ENCODE measurements around the gene AOPEP. TPM values are rescaled to one million over a fixed set of nuclear protein-coding genes. Genes with fewer than 3 reads are reported as not detected.

Gene AOPEP
- total RNA-seq, 5 donors from 2014 or later (not counting 1 experiment from before 2014, with no cell fraction given), result 10.4 to 14.8 (median 11.3) TPM

- Histone ChIP-seq H3K4me1 (ENCODE audit: control insufficient read depth in 1 of 2, extremely low read depth in 1 of 2, insufficient read depth in 2 of 2, low read length in 2 of 2) (peaks cover 25 to 29% of the 10 kb centered on the region in 2 experiments), H3K9me3 (no peaks in the 10 kb centered on the region), H3K27ac (ENCODE audit: low read length) (no peak overlapping the region), H3K27me3 (replicated peaks in 1 of 2; ENCODE audit: control insufficient read depth in 2 of 2, extremely low read depth in 1 of 2, insufficient read depth in 2 of 2, low read length in 1 of 2) (no peaks in the 10 kb centered on the region), H3K4me3 (ENCODE audit: control insufficient read depth in 1 of 2, extremely low read depth in 1 of 2, low read length in 1 of 2) (no peak overlapping the region), H3K36me3 (ENCODE audit: control insufficient read depth in 2 of 2, extremely low read depth in 1 of 2, insufficient read depth in 1 of 2, low read length in 1 of 2) (no peaks in the 10 kb centered on the region)
- WGBS (ENCODE audit: insufficient coverage), result 96% methylated on average over 3 of the region's 4 CpGs
- ATAC-seq (replicated peaks in 1 of 4) (no peak), DNase-seq (no peak)
- Mint-ChIP-seq H3K27ac (no peak overlapping the region), H3K4me1 (peaks cover 34 to 37% (median 37%) of the 10 kb centered on the region in 3 donors), H3K9me3 (no peaks in the 10 kb centered on the region), H3K27me3 (no peaks in the 10 kb centered on the region), H3K36me3 (peaks cover 12% of the 10 kb centered on the region), H3K4me3 (peak overlapping the region in 1 of 3 donors; percentile 53)
- POLR2A ChIA-PET, result no interaction called here
- CTCF ChIA-PET, result no interaction called here
Observed at GRCh38 chr9:94950040-94950578, 223.6 kb downstream of the AOPEP start.

- ChIA-PET CTCF (interaction anchor here in 1 of 2 donors (0.5 kb wide), 1 partner anchor 66 kb away, joined by 4 read pairs; no protein-coding TSS in a partner anchor), POLR2A (no interaction called here)
- Histone ChIP-seq H3K4me1 (ENCODE audit: control insufficient read depth in 1 of 2, extremely low read depth in 1 of 2, insufficient read depth in 2 of 2, low read length in 2 of 2) (peaks cover 25 to 29% of the 10 kb centered on the region in 2 experiments), H3K4me3 (ENCODE audit: control insufficient read depth in 1 of 2, extremely low read depth in 1 of 2, low read length in 1 of 2) (no peak overlapping the region), H3K9me3 (no peaks in the 10 kb centered on the region), H3K27me3 (replicated peaks in 1 of 2; ENCODE audit: control insufficient read depth in 2 of 2, extremely low read depth in 1 of 2, insufficient read depth in 2 of 2, low read length in 1 of 2) (no peaks in the 10 kb centered on the region), H3K27ac (ENCODE audit: low read length) (no peak overlapping the region), H3K36me3 (ENCODE audit: control insufficient read depth in 2 of 2, extremely low read depth in 1 of 2, insufficient read depth in 1 of 2, low read length in 1 of 2) (peaks cover 2 to 3% of the 10 kb centered on the region in 2 donors)
- Mint-ChIP-seq H3K9me3 (no peaks in the 10 kb centered on the region), H3K27me3 (no peaks in the 10 kb centered on the region), H3K4me3 (peak overlapping the region in 1 of 3 donors; percentile 53), H3K27ac (peak overlapping the region in 1 of 2 donors; percentile 50), H3K36me3 (peaks cover 18% of the 10 kb centered on the region), H3K4me1 (peaks cover 34 to 37% (median 37%) of the 10 kb centered on the region in 3 donors)
- ATAC-seq (replicated peaks in 1 of 4) (no peak), DNase-seq (no peak)
- WGBS (ENCODE audit: insufficient coverage), result 100% methylated on average over 3 of the region's 7 CpGs
Observed at GRCh38 chr9:94950579-94951323, 224.3 kb downstream of the AOPEP start.

- no peaks in the 10 kb centered on the region for H3K27me3 Mint-ChIP-seq
- H3K27ac Mint-ChIP-seq, result peak overlapping the region; percentile 16 to 50
- peaks cover 26% of the 10 kb centered on the region for H3K36me3 Mint-ChIP-seq
- Histone ChIP-seq H3K36me3 (ENCODE audit: control insufficient read depth in 2 of 2, extremely low read depth in 1 of 2, insufficient read depth in 1 of 2, low read length in 1 of 2) (peaks cover 2 to 6% of the 10 kb centered on the region in 2 donors), H3K9me3 (no peaks in the 10 kb centered on the region), H3K4me1 (ENCODE audit: control insufficient read depth in 1 of 2, extremely low read depth in 1 of 2, insufficient read depth in 2 of 2, low read length in 2 of 2) (peaks cover 25 to 29% of the 10 kb centered on the region in 2 experiments), H3K27me3 (replicated peaks in 1 of 2; ENCODE audit: control insufficient read depth in 2 of 2, extremely low read depth in 1 of 2, insufficient read depth in 2 of 2, low read length in 1 of 2) (no peaks in the 10 kb centered on the region), H3K4me3 (ENCODE audit: control insufficient read depth in 1 of 2, extremely low read depth in 1 of 2, low read length in 1 of 2) (peak overlapping the region in 1 of 2 donors; percentile 18), H3K27ac (ENCODE audit: low read length) (no peak overlapping the region)
- H3K4me1 Mint-ChIP-seq, result peaks cover 34 to 37% (median 37%) of the 10 kb centered on the region in 3 donors
- ATAC-seq (replicated peaks in 1 of 4) (peak in 2 of 4 experiments; percentile 30 to 31), DNase-seq (peak in 1 of 35 experiments; percentile 3)
- WGBS (ENCODE audit: insufficient coverage), result 88% methylated on average over 1 of the region's 5 CpGs
- H3K4me3 Mint-ChIP-seq, result peak overlapping the region in 1 of 3 donors; percentile 53
- ChIA-PET CTCF (interaction anchor here in 1 of 2 donors (0.5 kb wide), 1 partner anchor 65 kb away, joined by 4 read pairs; no protein-coding TSS in a partner anchor), POLR2A (no interaction called here)
- no peaks in the 10 kb centered on the region for H3K9me3 Mint-ChIP-seq
Observed at GRCh38 chr9:94951324-94952135, 225.0 kb downstream of the AOPEP start.

- peak in 11 of 35 experiments; percentile 3 to 50 (median 9) for DNase-seq
- H3K9me3 Mint-ChIP-seq, result no peaks in the 10 kb centered on the region
- no peak overlapping the region for H3K4me3 ChIP-seq (ENCODE audit: control insufficient read depth in 1 of 2, extremely low read depth in 1 of 2, low read length in 1 of 2)
Observed at GRCh38 chr9:94952565-94953373, 226.3 kb downstream of the AOPEP start.

GRCh38 chr9:94956731-94957130 is 230.2 kb downstream of the AOPEP start:
- no peaks in the 10 kb centered on the region for H3K9me3 ChIP-seq
- H3K9me3 Mint-ChIP-seq, result no peaks in the 10 kb centered on the region
- DNase-seq (no peak), ATAC-seq (replicated peaks in 1 of 4) (no peak)
- no peak overlapping the region for H3K4me3 Mint-ChIP-seq
- H3K36me3 ChIP-seq (ENCODE audit: control insufficient read depth in 2 of 2, extremely low read depth in 1 of 2, insufficient read depth in 1 of 2, low read length in 1 of 2), result peaks cover 2 to 8% of the 10 kb centered on the region in 2 donors
- peaks cover 43% of the 10 kb centered on the region for H3K36me3 Mint-ChIP-seq
- WGBS (ENCODE audit: insufficient coverage), result no CpG with 5 or more reads among the region's 5 CpGs
- H3K27ac ChIP-seq (ENCODE audit: low read length), result no peak overlapping the region
- no peaks in the 10 kb centered on the region for H3K27me3 Mint-ChIP-seq
- peaks cover 13% of the 10 kb centered on the region in 2 experiments for H3K4me1 ChIP-seq (ENCODE audit: control insufficient read depth in 1 of 2, extremely low read depth in 1 of 2, insufficient read depth in 2 of 2, low read length in 2 of 2)
- no peaks in the 10 kb centered on the region for H3K27me3 ChIP-seq (replicated peaks in 1 of 2; ENCODE audit: control insufficient read depth in 2 of 2, extremely low read depth in 1 of 2, insufficient read depth in 2 of 2, low read length in 1 of 2)
- ChIA-PET CTCF (no interaction called here), POLR2A (no interaction called here)
- H3K27ac Mint-ChIP-seq, result no peak overlapping the region
- peaks cover 14 to 19% (median 17%) of the 10 kb centered on the region in 3 donors for H3K4me1 Mint-ChIP-seq
- H3K4me3 ChIP-seq (ENCODE audit: control insufficient read depth in 1 of 2, extremely low read depth in 1 of 2, low read length in 1 of 2), result no peak overlapping the region

More at GRCh38 chr9:94952565-94953373, 226.3 kb downstream of the AOPEP start:
- WGBS (ENCODE audit: insufficient coverage), result 68% methylated on average over 4 of the region's 8 CpGs
- Histone ChIP-seq H3K27ac (ENCODE audit: low read length) (peak overlapping the region; percentile 6), H3K27me3 (replicated peaks in 1 of 2; ENCODE audit: control insufficient read depth in 2 of 2, extremely low read depth in 1 of 2, insufficient read depth in 2 of 2, low read length in 1 of 2) (no peaks in the 10 kb centered on the region), H3K4me1 (ENCODE audit: control insufficient read depth in 1 of 2, extremely low read depth in 1 of 2, insufficient read depth in 2 of 2, low read length in 2 of 2) (peaks cover 25 to 29% of the 10 kb centered on the region in 2 experiments), H3K9me3 (no peaks in the 10 kb centered on the region), H3K36me3 (ENCODE audit: control insufficient read depth in 2 of 2, extremely low read depth in 1 of 2, insufficient read depth in 1 of 2, low read length in 1 of 2) (peaks cover 2 to 8% of the 10 kb centered on the region in 2 donors)
- peaks cover 34 to 37% (median 37%) of the 10 kb centered on the region in 3 donors for H3K4me1 Mint-ChIP-seq
- peak overlapping the region; percentile 63 to 68 for H3K27ac Mint-ChIP-seq
- peaks cover 32% of the 10 kb centered on the region for H3K36me3 Mint-ChIP-seq
- ATAC-seq (replicated peaks in 1 of 4), result peak; percentile 84 to 98 (median 86)
- H3K4me3 Mint-ChIP-seq, result peak overlapping the region; percentile 25 to 53 (median 31)
- H3K27me3 Mint-ChIP-seq, result no peaks in the 10 kb centered on the region
- CTCF ChIA-PET, result interaction anchor here in 1 of 2 donors (1.0 kb wide), 1 partner anchor 92 kb away, joined by 3 read pairs; no protein-coding TSS in a partner anchor
- POLR2A ChIA-PET, result no interaction called here

Measured in T-cell (primary cell).